Memory B cell (primary cell): ENCODE data around the gene PPP6R1.
A peak's percentile ranks its signal among the peaks of the same experiment; 100 is the strongest.

ENCODE experiments used
- ATAC-seq: fragments of 150-1000 bp; cut with Tn5 transposase; 2 replicates; pipeline ENCODE4 v1.10.0; 2021; ENCODE audit warnings: low read depth, mild to moderate bottlenecking, moderate library complexity
- DNase-seq, 2 donors: peaks; one replicate each; pipeline ENCODE4 v3.0.0; 2022; ENCODE audit warnings: low spot score in 2 of 2
- H3K27ac Mint-ChIP-seq: one replicate; pipeline ENCODE4 v1.8.0; 2022; ENCODE audit warnings: mild to moderate bottlenecking, moderate library complexity, mixed read lengths
- H3K27me3 Mint-ChIP-seq: one replicate; pipeline ENCODE4 v1.8.0; 2022; ENCODE audit warnings: mixed read lengths
- H3K36me3 Mint-ChIP-seq: one replicate; pipeline ENCODE4 v1.8.0; 2022; ENCODE audit warnings: mild to moderate bottlenecking, mixed read lengths
- H3K4me1 Mint-ChIP-seq: one replicate; pipeline ENCODE4 v1.8.0; 2022; ENCODE audit warnings: mixed read lengths
- H3K4me3 Mint-ChIP-seq: one replicate; pipeline ENCODE4 v1.8.0; 2022; ENCODE audit warnings: mild to moderate bottlenecking, moderate library complexity, mixed read lengths
- H3K9me3 Mint-ChIP-seq: one replicate; pipeline ENCODE4 v1.8.0; 2022; ENCODE audit warnings: mixed read lengths

PPP6R1 gene, protein sequence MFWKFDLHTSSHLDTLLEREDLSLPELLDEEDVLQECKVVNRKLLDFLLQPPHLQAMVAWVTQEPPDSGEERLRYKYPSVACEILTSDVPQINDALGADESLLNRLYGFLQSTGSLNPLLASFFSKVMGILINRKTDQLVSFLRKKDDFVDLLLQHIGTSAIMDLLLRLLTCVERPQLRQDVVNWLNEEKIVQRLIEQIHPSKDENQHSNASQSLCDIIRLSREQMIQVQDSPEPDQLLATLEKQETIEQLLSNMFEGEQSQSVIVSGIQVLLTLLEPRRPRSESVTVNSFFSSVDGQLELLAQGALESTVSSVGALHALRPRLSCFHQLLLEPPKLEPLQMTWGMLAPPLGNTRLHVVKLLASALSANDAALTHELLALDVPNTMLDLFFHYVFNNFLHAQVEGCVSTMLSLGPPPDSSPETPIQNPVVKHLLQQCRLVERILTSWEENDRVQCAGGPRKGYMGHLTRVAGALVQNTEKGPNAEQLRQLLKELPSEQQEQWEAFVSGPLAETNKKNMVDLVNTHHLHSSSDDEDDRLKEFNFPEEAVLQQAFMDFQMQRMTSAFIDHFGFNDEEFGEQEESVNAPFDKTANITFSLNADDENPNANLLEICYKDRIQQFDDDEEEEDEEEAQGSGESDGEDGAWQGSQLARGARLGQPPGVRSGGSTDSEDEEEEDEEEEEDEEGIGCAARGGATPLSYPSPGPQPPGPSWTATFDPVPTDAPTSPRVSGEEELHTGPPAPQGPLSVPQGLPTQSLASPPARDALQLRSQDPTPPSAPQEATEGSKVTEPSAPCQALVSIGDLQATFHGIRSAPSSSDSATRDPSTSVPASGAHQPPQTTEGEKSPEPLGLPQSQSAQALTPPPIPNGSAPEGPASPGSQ

DNA sequence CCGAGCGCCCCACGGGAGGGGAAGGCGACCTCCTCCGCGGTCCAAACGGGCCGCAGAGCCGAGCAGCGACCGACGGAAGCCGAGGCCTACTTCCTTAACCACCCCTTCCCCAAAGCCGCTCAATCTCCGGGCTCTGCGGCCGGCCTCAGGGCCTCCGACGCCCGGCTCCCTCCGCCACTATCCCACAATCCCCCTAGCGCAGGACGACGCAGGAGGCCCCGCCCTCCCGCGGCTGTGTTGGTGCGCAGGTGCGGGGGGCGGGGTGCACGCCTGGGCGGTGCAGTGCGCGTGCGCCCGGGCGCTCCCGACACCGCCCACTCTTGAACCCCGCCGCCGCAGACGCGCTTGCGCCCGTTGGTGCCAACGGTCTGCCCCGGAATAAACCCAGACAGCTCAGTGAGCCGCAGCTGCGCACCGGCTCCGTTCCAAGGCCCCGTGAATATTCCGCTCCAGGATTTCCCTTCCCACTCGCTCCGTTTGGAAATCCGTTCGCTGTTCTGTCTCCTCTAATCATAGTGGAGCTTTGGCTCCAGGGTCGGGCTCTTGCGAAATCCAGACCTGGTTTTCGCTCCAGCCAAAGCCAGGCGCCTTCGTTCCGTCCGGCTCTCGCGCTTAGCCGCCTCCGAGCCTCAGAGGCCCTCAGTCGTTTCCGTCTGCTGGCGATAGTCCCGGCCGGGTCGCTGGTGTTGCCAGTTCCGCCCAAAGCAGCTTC lies at the start of gene PPP6R1:
TSS of gene PPP6R1 (minus strand) at position 190 of the 712 bp plus-strand sequence. CDS start 11,914 bp downstream, outside the sequence.
- Mint-ChIP-seq H3K4me1 (peaks cover 39% of the 10 kb centered on the region), H3K36me3 (peaks cover 5% of the 10 kb centered on the region), H3K9me3 (no peaks in the 10 kb centered on the region), H3K4me3 (peak within 1 kb of the TSS; percentile 97), H3K27me3 (no peaks in the 10 kb centered on the region), H3K27ac (peak within 1 kb of the TSS; percentile 95)
- peak; percentile 94 to 97 for DNase-seq
- peak; percentile 71 for ATAC-seq

DNA sequence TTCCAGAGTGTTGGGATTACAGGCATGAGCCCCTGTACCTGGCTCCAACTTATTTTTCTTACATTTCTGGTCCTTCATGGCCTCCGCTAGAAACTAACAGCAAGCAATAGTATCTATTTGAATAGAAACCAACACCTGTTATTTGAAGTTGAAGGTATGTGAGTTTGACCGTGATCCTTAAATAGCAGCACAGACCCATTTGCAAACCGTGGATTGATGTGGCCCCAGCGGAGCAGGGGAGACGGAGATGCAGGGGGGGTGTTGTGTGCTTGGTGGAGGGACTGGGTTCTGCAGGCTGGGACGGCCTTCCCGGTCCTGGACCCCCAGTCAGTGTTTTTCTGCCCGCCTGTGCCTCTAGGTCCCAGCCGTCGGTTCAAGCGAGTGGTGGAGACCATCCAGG lies 49.5 kb upstream of the PPP6R1 start:
- no peak for ATAC-seq
- H3K36me3 Mint-ChIP-seq: peaks cover 2% of the 10 kb centered on the region
- peaks cover 5% of the 10 kb centered on the region for H3K27me3 Mint-ChIP-seq
- H3K27ac Mint-ChIP-seq: no peak overlapping the region
- no peak for DNase-seq
- peaks cover 2% of the 10 kb centered on the region for H3K4me1 Mint-ChIP-seq
- H3K9me3 Mint-ChIP-seq: no peaks in the 10 kb centered on the region
- H3K4me3 Mint-ChIP-seq: no peak overlapping the region

DNA sequence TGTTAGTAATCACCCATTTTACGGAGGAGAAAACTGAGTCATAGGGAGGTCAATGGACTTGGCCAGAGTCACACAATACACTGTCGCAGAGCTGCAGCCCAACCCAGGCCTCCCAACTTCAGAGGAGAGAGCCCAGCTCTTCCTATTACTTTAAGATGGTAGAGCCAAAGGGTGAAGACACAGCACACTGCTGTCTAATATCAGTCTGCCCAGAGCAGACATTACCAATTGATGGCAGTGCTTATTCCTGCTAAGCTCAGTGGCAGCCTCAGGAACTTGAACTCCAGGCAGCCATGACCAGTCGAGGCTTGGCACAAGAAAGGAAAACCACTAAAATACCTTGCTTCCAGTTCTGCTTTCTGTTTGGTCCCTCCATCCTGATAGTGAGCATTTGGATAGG lies 47.9 kb upstream of the PPP6R1 start:
- ATAC-seq: no peak
- Mint-ChIP-seq H3K4me1 (peaks cover 6% of the 10 kb centered on the region), H3K9me3 (no peaks in the 10 kb centered on the region), H3K27me3 (peaks cover 2% of the 10 kb centered on the region), H3K27ac (no peak overlapping the region), H3K4me3 (no peak overlapping the region), H3K36me3 (peaks cover 2% of the 10 kb centered on the region)
- no peak for DNase-seq

DNA sequence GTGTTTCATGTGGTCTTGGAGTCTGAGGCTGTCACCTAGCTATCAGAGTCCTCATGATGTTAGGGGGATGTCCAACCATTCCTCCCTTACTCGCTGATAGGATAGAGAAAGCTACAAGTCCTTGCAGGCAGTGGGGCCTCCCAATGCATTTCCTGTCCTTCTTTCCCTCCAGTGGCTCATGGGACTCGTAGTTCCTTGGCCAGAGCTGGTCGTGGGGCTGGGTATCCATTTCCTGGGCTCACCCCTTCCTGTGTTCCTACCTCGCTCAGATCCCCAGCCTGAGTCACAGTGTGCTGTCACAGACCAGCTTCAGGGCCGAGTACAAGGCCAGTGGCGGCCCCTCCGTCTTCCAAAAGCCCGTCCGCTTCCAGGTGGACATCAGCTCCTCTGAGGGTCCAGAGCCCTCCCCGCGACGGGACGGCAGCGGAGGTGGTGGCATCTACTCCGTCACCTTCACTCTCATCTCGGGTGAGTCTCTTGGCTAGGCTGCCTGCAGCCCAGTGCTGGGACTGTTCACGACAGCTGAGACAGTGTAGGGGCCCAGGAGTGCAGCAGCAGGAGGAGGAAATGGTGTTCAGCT lies 47.3 kb upstream of the PPP6R1 start:
- peaks cover 2% of the 10 kb centered on the region for H3K36me3 Mint-ChIP-seq
- H3K27me3 Mint-ChIP-seq: peaks cover 2% of the 10 kb centered on the region
- H3K9me3 Mint-ChIP-seq: no peaks in the 10 kb centered on the region
- H3K4me3 Mint-ChIP-seq: no peak overlapping the region
- no peak overlapping the region for H3K27ac Mint-ChIP-seq
- DNase-seq (no peak), ATAC-seq (no peak)
- peaks cover 8% of the 10 kb centered on the region for H3K4me1 Mint-ChIP-seq

DNA sequence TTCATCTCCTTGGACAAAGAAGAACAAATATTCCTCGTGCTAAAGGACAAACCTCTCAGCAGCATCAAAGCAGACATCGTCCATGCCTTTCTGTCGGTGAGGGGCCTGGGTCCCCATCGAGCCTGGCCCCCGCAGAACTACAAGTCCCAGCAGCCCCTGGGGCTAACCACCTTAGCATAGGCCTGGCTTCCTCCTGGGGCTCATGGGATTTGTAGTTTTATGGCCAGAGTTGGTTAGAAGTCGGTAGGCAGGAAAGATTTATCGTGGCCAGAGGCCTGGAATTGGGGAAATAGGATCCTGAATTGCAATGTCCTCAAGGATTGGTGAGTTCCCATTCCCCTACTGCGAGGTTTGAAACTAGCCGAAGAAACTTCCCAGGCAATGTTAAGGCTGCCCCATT lies 46.7 kb upstream of the PPP6R1 start:
- H3K36me3 Mint-ChIP-seq: peaks cover 2% of the 10 kb centered on the region
- peak; percentile 59 for ATAC-seq
- DNase-seq: peak; percentile 33 to 51
- peaks cover 10% of the 10 kb centered on the region for H3K4me1 Mint-ChIP-seq
- no peaks in the 10 kb centered on the region for H3K9me3 Mint-ChIP-seq
- H3K4me3 Mint-ChIP-seq: no peak overlapping the region
- H3K27me3 Mint-ChIP-seq: peaks cover 2% of the 10 kb centered on the region
- H3K27ac Mint-ChIP-seq: no peak overlapping the region

DNA sequence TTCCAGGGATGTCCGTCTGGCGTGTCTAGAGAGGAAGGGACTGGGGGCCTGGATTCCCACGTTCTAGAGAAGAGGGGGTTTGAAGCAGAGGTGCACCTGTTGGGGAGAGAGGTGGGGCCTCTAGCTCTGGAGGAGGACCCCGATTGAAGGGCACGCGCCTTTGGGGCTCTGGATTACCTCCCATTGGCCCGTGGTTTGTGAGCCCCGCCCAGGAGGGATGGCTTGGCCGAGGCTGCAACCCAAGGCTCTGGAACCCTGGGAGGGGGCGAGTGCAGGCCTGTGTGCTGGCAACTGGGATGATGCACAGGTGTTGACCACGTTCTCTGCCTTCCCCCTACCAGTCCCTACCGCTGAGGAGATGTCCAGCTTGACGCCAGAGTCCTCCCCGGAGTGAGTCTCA lies 46.2 kb upstream of the PPP6R1 start:
- Mint-ChIP-seq H3K4me3 (no peak overlapping the region), H3K36me3 (no peaks in the 10 kb centered on the region), H3K9me3 (no peaks in the 10 kb centered on the region), H3K27ac (no peak overlapping the region), H3K4me1 (peaks cover 10% of the 10 kb centered on the region), H3K27me3 (peaks cover 2% of the 10 kb centered on the region)
- no peak for ATAC-seq
- DNase-seq: no peak

DNA sequence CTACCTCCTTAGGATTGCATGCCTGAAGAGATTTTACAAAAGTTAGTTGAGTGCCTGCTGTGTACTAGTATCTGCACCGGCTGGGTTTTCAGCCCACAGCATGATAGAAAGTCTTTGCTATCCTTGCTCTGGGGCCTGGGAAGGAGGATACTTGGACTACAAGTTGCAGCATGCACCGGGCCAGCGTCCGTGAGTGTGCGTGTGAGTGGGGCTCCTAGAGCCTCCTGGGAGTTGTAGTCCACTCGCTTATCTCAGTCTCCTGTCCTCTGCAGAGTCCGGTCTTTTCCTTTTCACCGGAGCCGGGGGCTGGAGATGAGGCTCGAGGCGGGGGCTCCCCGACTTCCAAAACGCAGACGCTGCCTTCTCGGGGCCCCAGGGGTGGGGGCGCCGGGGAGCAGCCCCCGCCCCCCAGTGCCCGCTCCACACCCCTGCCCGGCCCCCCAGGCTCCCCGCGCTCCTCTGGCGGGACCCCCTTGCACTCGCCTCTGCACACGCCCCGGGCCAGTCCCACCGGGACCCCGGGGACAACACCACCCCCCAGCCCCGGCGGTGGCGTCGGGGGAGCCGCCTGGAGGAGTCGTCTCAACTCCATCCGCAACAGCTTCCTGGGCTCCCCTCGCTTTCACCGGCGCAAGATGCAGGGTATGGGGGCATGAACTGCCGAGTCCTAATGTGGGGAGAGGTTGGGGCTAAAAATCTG lies 45.6 kb upstream of the PPP6R1 start:
- H3K4me3 Mint-ChIP-seq: no peak overlapping the region
- H3K36me3 Mint-ChIP-seq: no peaks in the 10 kb centered on the region
- peaks cover 13% of the 10 kb centered on the region for H3K4me1 Mint-ChIP-seq
- H3K27me3 Mint-ChIP-seq: peaks cover 2% of the 10 kb centered on the region
- no peak for ATAC-seq
- H3K9me3 Mint-ChIP-seq: no peaks in the 10 kb centered on the region
- H3K27ac Mint-ChIP-seq: no peak overlapping the region
- DNase-seq: no peak

DNA sequence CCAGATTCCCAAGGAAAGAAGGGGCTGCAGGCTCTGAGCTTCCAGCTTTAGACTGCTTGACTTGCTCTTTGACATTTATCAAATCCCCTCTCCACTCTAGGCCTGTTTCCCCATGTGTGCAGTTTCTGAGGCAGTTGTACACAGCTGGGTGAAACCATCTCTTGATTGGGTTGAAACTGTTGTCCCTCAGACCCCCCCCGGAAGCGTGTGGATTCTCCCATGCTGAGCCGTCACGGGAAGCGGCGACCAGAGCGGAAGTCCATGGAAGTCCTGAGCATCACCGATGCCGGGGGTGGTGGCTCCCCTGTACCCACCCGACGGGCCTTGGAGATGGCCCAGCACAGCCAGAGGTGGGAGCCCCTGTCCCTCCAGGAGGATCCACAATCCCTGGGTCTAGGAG lies 44.7 kb upstream of the PPP6R1 start:
- H3K4me1 Mint-ChIP-seq: peaks cover 13% of the 10 kb centered on the region
- no peak overlapping the region for H3K27ac Mint-ChIP-seq
- DNase-seq: no peak
- peaks cover 2% of the 10 kb centered on the region for H3K27me3 Mint-ChIP-seq
- no peaks in the 10 kb centered on the region for H3K9me3 Mint-ChIP-seq
- no peak for ATAC-seq
- H3K4me3 Mint-ChIP-seq: no peak overlapping the region
- no peaks in the 10 kb centered on the region for H3K36me3 Mint-ChIP-seq

DNA sequence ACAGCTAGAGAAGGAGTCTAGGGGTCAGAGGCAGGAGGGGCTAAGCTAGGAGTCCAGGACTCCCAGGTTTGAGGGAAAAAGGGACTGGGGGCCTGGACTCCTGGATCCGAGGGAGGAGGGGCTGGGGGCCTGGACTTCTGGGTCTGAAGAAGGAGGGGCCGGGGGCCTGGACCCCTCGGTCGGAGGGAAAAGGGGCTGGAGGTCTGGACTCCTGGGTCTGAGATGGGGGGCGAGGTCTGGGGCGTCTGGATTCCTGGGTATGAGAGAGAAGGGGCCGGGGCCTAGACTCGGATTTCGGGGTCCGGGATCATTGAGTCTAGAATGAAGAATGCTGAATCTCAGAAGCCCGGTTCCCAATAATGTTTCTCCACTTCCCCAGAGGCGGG lies 43.5 kb upstream of the PPP6R1 start:
- DNase-seq (no peak), ATAC-seq (no peak)
- Mint-ChIP-seq H3K9me3 (no peaks in the 10 kb centered on the region), H3K27ac (peak overlapping the region; percentile 31), H3K36me3 (no peaks in the 10 kb centered on the region), H3K27me3 (peaks cover 3% of the 10 kb centered on the region), H3K4me1 (peaks cover 13% of the 10 kb centered on the region), H3K4me3 (peak overlapping the region; percentile 83)

DNA sequence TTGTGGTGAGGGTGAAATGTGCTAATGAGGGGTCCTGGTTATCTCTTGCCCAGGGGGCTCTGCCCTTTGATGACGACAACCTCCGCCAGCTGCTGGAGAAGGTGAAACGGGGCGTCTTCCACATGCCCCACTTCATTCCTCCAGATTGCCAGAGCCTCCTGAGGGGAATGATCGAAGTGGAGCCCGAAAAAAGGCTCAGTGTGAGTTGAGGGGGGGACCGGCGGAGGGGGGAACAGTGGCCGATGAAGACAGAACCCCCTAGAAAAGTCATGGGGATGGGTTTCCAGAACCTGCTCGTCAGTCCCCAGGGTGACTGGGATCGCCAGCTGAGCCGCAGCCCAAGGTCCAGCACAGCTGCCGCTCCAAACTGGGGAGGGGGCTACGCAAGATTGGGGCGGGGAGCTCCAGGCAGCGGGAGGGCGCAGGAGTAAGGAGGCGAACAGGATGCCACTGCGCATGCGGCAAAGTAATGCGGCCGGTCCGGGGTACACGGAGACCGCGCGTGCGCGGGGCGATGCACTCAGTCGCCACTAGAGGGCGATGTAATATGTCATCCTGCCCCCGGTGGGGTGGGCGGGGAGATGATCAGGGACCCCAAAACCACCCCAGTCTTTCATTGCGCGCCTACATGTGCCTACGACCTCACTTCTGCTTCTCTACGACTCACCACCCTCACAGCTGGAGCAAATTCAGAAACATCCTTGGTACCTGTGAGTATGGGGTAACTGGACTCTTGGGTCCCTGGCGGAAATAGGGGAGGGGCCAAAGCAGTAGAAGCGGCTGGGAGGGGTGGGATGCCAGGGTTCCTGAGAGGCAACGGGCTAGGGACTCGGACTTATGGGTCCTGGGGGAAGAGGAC lies 42.9 kb upstream of the PPP6R1 start:
- H3K4me3 Mint-ChIP-seq: peak overlapping the region; percentile 83
- DNase-seq (peak; percentile 97 to 99), ATAC-seq (peak; percentile 83)
- no peaks in the 10 kb centered on the region for H3K9me3 Mint-ChIP-seq
- H3K27me3 Mint-ChIP-seq: peaks cover 3% of the 10 kb centered on the region
- peak overlapping the region; percentile 31 for H3K27ac Mint-ChIP-seq
- no peaks in the 10 kb centered on the region for H3K36me3 Mint-ChIP-seq
- peaks cover 13% of the 10 kb centered on the region for H3K4me1 Mint-ChIP-seq

DNA sequence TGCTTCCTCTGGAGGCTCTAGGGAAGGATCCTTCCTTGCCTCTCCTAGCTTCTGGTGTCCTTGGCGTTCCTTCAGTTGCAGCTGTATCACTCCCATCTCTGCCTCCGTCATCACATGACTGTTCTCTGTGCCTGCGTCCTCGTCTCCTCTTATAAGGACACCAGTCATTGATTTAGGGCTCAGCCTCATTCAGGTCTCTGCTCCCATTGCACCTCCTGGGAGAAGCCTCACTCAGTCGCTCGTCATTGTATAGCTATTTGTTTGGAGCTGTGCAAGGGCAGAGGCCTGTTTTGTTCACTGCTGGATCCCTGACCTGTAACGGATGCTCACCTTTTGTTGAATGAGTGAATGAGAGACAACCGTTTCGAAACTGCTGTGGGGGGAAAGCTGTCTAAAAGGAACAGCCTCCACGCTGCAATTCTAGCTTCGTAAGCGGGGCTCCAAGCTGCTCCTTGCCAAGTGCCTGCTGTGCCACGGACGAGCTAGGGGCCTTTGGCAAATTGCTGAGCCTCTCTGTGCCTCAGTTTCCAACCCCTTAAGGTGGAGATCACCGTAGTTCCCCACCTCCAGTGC lies 42.2 kb upstream of the PPP6R1 start:
- no peak for ATAC-seq
- no peaks in the 10 kb centered on the region for H3K9me3 Mint-ChIP-seq
- H3K4me1 Mint-ChIP-seq: peaks cover 13% of the 10 kb centered on the region
- DNase-seq: no peak
- H3K36me3 Mint-ChIP-seq: no peaks in the 10 kb centered on the region
- no peak overlapping the region for H3K27ac Mint-ChIP-seq
- H3K4me3 Mint-ChIP-seq: peak overlapping the region; percentile 83
- H3K27me3 Mint-ChIP-seq: peaks cover 3% of the 10 kb centered on the region

DNA sequence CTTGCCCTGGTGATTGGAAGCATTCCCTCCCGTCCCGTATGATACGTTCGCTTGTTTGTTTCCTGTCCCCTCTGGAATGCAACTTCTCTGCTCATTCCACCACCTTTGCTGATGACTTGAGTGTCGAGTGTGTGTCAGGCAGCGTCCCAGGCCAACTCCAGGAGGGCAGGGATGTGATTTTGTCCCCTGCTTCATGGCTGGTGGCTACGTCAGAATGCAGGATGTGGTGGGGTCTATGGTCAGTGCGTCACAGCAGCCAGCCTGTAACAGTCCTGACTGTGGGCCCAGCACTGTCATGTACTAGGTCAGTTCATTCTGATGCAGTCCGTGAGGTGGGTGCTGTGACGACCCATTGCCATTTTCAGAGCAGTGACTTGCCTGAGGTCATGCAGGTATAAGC lies 41.2 kb upstream of the PPP6R1 start:
- H3K27ac Mint-ChIP-seq: no peak overlapping the region
- H3K4me3 Mint-ChIP-seq: no peak overlapping the region
- no peaks in the 10 kb centered on the region for H3K36me3 Mint-ChIP-seq
- H3K9me3 Mint-ChIP-seq: no peaks in the 10 kb centered on the region
- DNase-seq (no peak), ATAC-seq (no peak)
- peaks cover 3% of the 10 kb centered on the region for H3K27me3 Mint-ChIP-seq
- peaks cover 11% of the 10 kb centered on the region for H3K4me1 Mint-ChIP-seq
